HCT116 (cell line): ENCODE measurements around the gene DAGLA. TPM values are rescaled to one million over a fixed set of nuclear protein-coding genes. Genes with fewer than 3 reads are reported as not detected.

ENCODE experiments used
- ATAC-seq: fragments of 200-7000 bp; cut with Tn5 transposase; 2 replicates; pipeline ENCODE4 v1.9.1; 2020; ENCODE audit warnings: mild to moderate bottlenecking, moderate library complexity
- BruUV-seq: library from RNA; stranded (reverse); fragments of 400-500 nt; replicated peaks from 2 replicates; lab custom pipeline; 2021; lab: Mats Ljungman, UMichigan
- CTCF ChIA-PET: fragments of 300-600 bp; sonication (Branson Sonifier 250); formaldehyde crosslinking; loops from one replicate; lab custom pipeline; 2021; ENCODE audit warnings: antibody characterized with exemption; lab: Charles Lee
- POLR2A ChIA-PET: fragments of 300-600, 350-600 bp; sonication (Branson Sonifier 250); formaldehyde crosslinking; loops from one replicate; lab custom pipeline; 2021; ENCODE audit warnings: antibody characterized with exemption; lab: Charles Lee
- RAD21 ChIA-PET, 2 experiments: fragments of 300-600 bp; sonication (Branson Sonifier 250); formaldehyde crosslinking; loops; one replicate each; lab custom pipeline; 2023; ENCODE audit warnings: low total read pairs in 2 of 2; ENCODE audit not compliant: uncharacterized antibody in 2 of 2, unreplicated experiment in 2 of 2, low non-redundant PET in 1 of 2; lab: Charles Lee
- DNase-seq: peaks from one replicate; pipeline ENCODE4 v3.0.0-alpha.2; 2010; ENCODE audit warnings: low read depth, low spot score
- H2AFZ ChIP-seq: fragments of 200-600 bp; shearing (Covaris generic), sonication (generic); 2 replicates; pipeline ENCODE4 v1.6.1; 2017; ENCODE audit warnings: low read depth, mixed run types, mixed read lengths, antibody characterized with exemption, low read length; ENCODE audit not compliant: poor library complexity, severe bottlenecking
- H3K27ac ChIP-seq: 2 replicates; pipeline ENCODE4 v1.5.1; 2012; ENCODE audit warnings: low read depth, low read length
- H3K27me3 ChIP-seq: fragments of 200-600 bp; sonication (generic); 2 replicates; pipeline ENCODE4 v1.6.1; 2016; ENCODE audit warnings: mixed run types, low read length, mixed read lengths; ENCODE audit not compliant: insufficient read depth
- H3K36me3 ChIP-seq, 2 experiments: fragments of 200-500 bp in 1 of 2; fragments of 200-600 bp in 1 of 2; sonication (Bioruptor generic) in 1 of 2; sonication (generic) in 1 of 2; 2 replicates each; pipeline versions ENCODE4 v1.5.1 to v1.6.1; 2014 to 2016; ENCODE audit warnings: low read length in 2 of 2, inconsistent platforms in 1 of 2, mixed read lengths in 1 of 2, mixed run types in 1 of 2; ENCODE audit not compliant: insufficient read depth in 2 of 2, control insufficient read depth in 1 of 2
- H3K4me1 ChIP-seq, 2 experiments: fragments of 200-600 bp in 1 of 2; sonication (generic) in 1 of 2; 2 replicates each; pipeline versions ENCODE4 v1.5.1 to v1.6.1; 2012 to 2017; ENCODE audit warnings: low read length in 2 of 2, inconsistent platforms in 1 of 2, mild to moderate bottlenecking in 1 of 2, mixed read lengths in 1 of 2, mixed run types in 1 of 2, moderate library complexity in 1 of 2; ENCODE audit not compliant: insufficient read depth in 2 of 2, control insufficient read depth in 1 of 2
- H3K4me2 ChIP-seq: fragments of 200-600 bp; sonication (generic); 2 replicates; pipeline ENCODE4 v1.6.1; 2017; ENCODE audit warnings: mixed run types, low read length, mixed read lengths
- H3K4me3 ChIP-seq, 2 experiments: fragments of 200-600 bp in 1 of 2; sonication (generic) in 1 of 2; replicated peaks in 1 of 2; 2 replicates each; pipeline ENCODE4 v1.5.1; 2011 to 2016; ENCODE audit warnings: low read length in 2 of 2, control low read depth in 1 of 2, low read depth in 1 of 2, mild to moderate bottlenecking in 1 of 2, mixed read lengths in 1 of 2, mixed run types in 1 of 2
- H3K79me2 ChIP-seq: fragments of 200-600 bp; sonication (generic); 2 replicates; pipeline ENCODE4 v1.6.1; 2017; ENCODE audit warnings: mild to moderate bottlenecking, mixed run types, low read length, moderate library complexity, mixed read lengths; ENCODE audit not compliant: insufficient read depth
- H3K9ac ChIP-seq: fragments of 200-600 bp; sonication (generic); 2 replicates; pipeline ENCODE4 v1.6.1; 2016; ENCODE audit warnings: low read length, mixed read lengths
- H3K9me2 ChIP-seq: fragments of 200-600 bp; sonication (generic), shearing (Covaris generic); 2 replicates; pipeline ENCODE4 v1.6.1; 2017; ENCODE audit warnings: mixed run types, mild to moderate bottlenecking, moderate library complexity; ENCODE audit not compliant: insufficient read depth
- H3K9me3 ChIP-seq, 2 experiments: fragments of 200-500 bp in 1 of 2; fragments of 200-600 bp in 1 of 2; sonication (Bioruptor generic) in 1 of 2; sonication (generic) in 1 of 2; 2 replicates each; pipeline ENCODE4 v1.6.1; 2014 to 2017; ENCODE audit warnings: low read length in 2 of 2, mixed read lengths in 2 of 2, inconsistent platforms in 1 of 2, low read depth in 1 of 2, mild to moderate bottlenecking in 1 of 2, mixed run types in 1 of 2, moderate library complexity in 1 of 2; ENCODE audit not compliant: control insufficient read depth in 1 of 2, insufficient read depth in 1 of 2
- H4K20me1 ChIP-seq: fragments of 200-600 bp; sonication (generic), shearing (Covaris generic); 2 replicates; pipeline ENCODE4 v1.6.1; 2017; ENCODE audit warnings: mixed run types, mild to moderate bottlenecking, moderate library complexity; ENCODE audit not compliant: insufficient read depth
- CBX3 ChIP-seq: IDR thresholded peaks from 2 replicates; pipeline ENCODE4 v1.6.1; 2012; ENCODE audit warnings: low read depth
- CEBPB ChIP-seq: IDR thresholded peaks from 2 replicates; pipeline ENCODE4 v1.6.1; 2012; ENCODE audit warnings: low read depth
- ELF1 ChIP-seq: IDR thresholded peaks from 2 replicates; pipeline ENCODE4 v1.6.1; 2012; ENCODE audit warnings: low read depth, borderline replicate concordance
- EZH2 ChIP-seq: fragments of 200-600 bp; sonication (generic); IDR thresholded peaks from 2 replicates; pipeline ENCODE4 v1.6.1; 2017; ENCODE audit warnings: antibody characterized with exemption, mixed run types
- EZH2phosphoT487 ChIP-seq: fragments of 200-600 bp; IDR thresholded peaks from 2 replicates; pipeline ENCODE4 v1.6.1; 2018; ENCODE audit warnings: antibody characterized with exemption, borderline replicate concordance
- FOSL1 ChIP-seq: IDR thresholded peaks from 2 replicates; pipeline ENCODE4 v1.6.1; 2012; ENCODE audit warnings: low read depth
- JUND ChIP-seq: IDR thresholded peaks from 2 replicates; pipeline ENCODE4 v1.6.1; 2012
- POLR2A ChIP-seq: IDR thresholded peaks from 2 replicates; pipeline ENCODE4 v1.7.0; 2011; ENCODE audit warnings: borderline replicate concordance; ENCODE audit not compliant: insufficient read depth, insufficient read length; ENCODE audit errors: extremely low read depth
- POLR2AphosphoS5 ChIP-seq: IDR thresholded peaks from 2 replicates; pipeline ENCODE4 v1.6.1; 2011; ENCODE audit warnings: mild to moderate bottlenecking, low read depth, low read length, moderate library complexity
- SP1 ChIP-seq: IDR thresholded peaks from 2 replicates; pipeline ENCODE4 v1.6.1; 2012; ENCODE audit warnings: low read depth
- TCF7L2 ChIP-seq: IDR thresholded peaks from 2 replicates; pipeline ENCODE4 v1.7.0; 2011; ENCODE audit warnings: borderline replicate concordance, inconsistent platforms; ENCODE audit not compliant: insufficient read depth, insufficient read length; ENCODE audit errors: extremely low read depth
- YY1 ChIP-seq: IDR thresholded peaks from 2 replicates; pipeline ENCODE4 v1.6.1; 2011; ENCODE audit warnings: low read length, low read depth, moderate library complexity, mild to moderate bottlenecking; ENCODE audit not compliant: insufficient replicate concordance; ENCODE audit errors: extremely low read depth
- ZBTB33 ChIP-seq: IDR thresholded peaks from 2 replicates; pipeline ENCODE4 v1.6.1; 2011; ENCODE audit warnings: mild to moderate bottlenecking, low read length, moderate library complexity; ENCODE audit not compliant: insufficient replicate concordance; ENCODE audit errors: extremely low read depth
- ZFX ChIP-seq: fragments of 450-650 bp; IDR thresholded peaks from 2 replicates; pipeline ENCODE4 v1.6.1; 2017
- intact Hi-C: fragments of 100-400 bp; cut with micrococcal nuclease; formaldehyde crosslinking; loops from 2 replicates; pipeline ENCODE4 v1.10.0; 2022
- total RNA-seq: library from RNA; stranded (reverse); gene quantifications from one replicate; pipeline ENCODE4 v1.2.1, GENCODE V29; 2021; ENCODE audit not compliant: unreplicated experiment

Gene DAGLA
- total RNA-seq, 1 experiment from 2014 or later, result 2.7 TPM

- RAD21 ChIA-PET, result no interaction called here
- H3K36me3 ChIP-seq, result no peaks in the 10 kb centered on the region
- H3K4me1 ChIP-seq, result peaks cover 11 to 32% of the 10 kb centered on the region in 2 experiments
- CTCF ChIA-PET, result no interaction called here
- no peaks in the 10 kb centered on the region for H3K27me3 ChIP-seq
- H3K9ac ChIP-seq, result no peak overlapping the region
- POLR2A ChIA-PET, result no interaction called here
- no TSS peak for BruUV-seq
- no peak overlapping the region for H3K27ac ChIP-seq
- H3K4me3 ChIP-seq, result no peak overlapping the region
- intact Hi-C loops, result no loop called here
- TF ChIP-seq FOSL1, result no peak
- TF ChIP-seq TCF7L2, result no peak
- TF ChIP-seq CEBPB, result no peak
- TF ChIP-seq EZH2, result no peak
- TF ChIP-seq POLR2AphosphoS5, result no peak
- TF ChIP-seq EZH2phosphoT487, result no peak
- TF ChIP-seq JUND, result no peak
- no peak for TF ChIP-seq POLR2A
- TF ChIP-seq ELF1, result no peak
- no peak for TF ChIP-seq YY1
- ATAC-seq (no peak), DNase-seq (no peak)
- no peak overlapping the region for H2AFZ ChIP-seq
- H4K20me1 ChIP-seq, result no peaks in the 10 kb centered on the region
- no peak overlapping the region for H3K4me2 ChIP-seq
- H3K9me2 ChIP-seq, result no peaks in the 10 kb centered on the region
- peaks cover 15% of the 10 kb centered on the region; the same call in 1 of the 2 replicates for H3K79me2 ChIP-seq
- H3K9me3 ChIP-seq, result no peaks in the 10 kb centered on the region
Measured at GRCh38 chr11:61763930-61764605, 83.9 kb downstream of the DAGLA start.

- CTCF ChIA-PET, result no interaction called here
- Histone ChIP-seq H3K9ac (no peak overlapping the region), H3K4me3 (no peak overlapping the region), H4K20me1 (no peaks in the 10 kb centered on the region), H3K27ac (no peak overlapping the region), H3K4me1 (peaks cover 11 to 36% of the 10 kb centered on the region in 2 experiments), H3K36me3 (no peaks in the 10 kb centered on the region), H3K9me3 (no peaks in the 10 kb centered on the region), H3K9me2 (no peaks in the 10 kb centered on the region), H2AFZ (no peak overlapping the region), H3K79me2 (peaks cover 13% of the 10 kb centered on the region; the same call in 1 of the 2 replicates), H3K27me3 (no peaks in the 10 kb centered on the region), H3K4me2 (no peak overlapping the region)
- POLR2A ChIA-PET, result no interaction called here
- BruUV-seq, result no TSS peak
- DNase-seq (no peak), ATAC-seq (no peak)
- RAD21 ChIA-PET, result no interaction called here
- intact Hi-C loops, result no loop called here
- TF ChIP-seq ZBTB33 (no peak), ZFX (no peak), POLR2AphosphoS5 (no peak), SP1 (no peak), CBX3 (no peak), ELF1 (no peak), TCF7L2 (no peak), YY1 (no peak)
Measured at GRCh38 chr11:61764606-61765260, 84.5 kb downstream of the DAGLA start.
